A673 (cell line): Measurements from ENCODE around the gene TET1.

ENCODE experiments used
- EZH2 ChIP-seq: fragments of 200-600 bp; sonication (generic); IDR thresholded peaks from 2 replicates; pipeline ENCODE4 v1.6.1; 2017; ENCODE audit warnings: borderline replicate concordance, low read depth, mild to moderate bottlenecking, mixed read lengths, antibody characterized with exemption, low read length; ENCODE audit not compliant: poor library complexity, severe bottlenecking
- TF ChIP-seq, protein P1 (sequence below): fragments of 300-800, 200-600 bp; sonication (generic); conservative IDR thresholded peaks from 2 replicates; pipeline ENCODE4 v1.5.1; 2017; ENCODE audit warnings: low read depth, mild to moderate bottlenecking, antibody characterized with exemption, low read length, moderate library complexity, mixed read lengths

DNA sequence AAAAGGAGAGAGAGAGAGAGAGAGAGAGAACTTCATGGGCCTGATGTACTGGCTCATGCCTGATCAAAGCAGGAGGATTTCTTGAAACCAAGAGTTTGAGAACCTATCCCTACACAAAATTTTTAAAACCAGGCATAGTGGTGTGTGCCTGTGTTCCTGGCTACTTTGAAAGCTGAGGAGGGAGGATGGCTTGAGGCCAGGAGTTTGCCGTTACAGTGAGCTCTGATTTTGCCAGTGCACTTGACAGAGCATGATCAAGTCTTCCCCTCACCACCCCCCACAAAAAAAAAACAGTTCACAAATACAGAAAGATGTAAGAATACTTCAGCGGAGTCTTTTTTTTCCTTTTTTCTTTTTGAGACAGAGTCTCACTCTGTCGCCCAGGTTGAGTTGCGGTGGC is 108.8 kb downstream of the TET1 start:
- TF ChIP-seq, protein P1, sequence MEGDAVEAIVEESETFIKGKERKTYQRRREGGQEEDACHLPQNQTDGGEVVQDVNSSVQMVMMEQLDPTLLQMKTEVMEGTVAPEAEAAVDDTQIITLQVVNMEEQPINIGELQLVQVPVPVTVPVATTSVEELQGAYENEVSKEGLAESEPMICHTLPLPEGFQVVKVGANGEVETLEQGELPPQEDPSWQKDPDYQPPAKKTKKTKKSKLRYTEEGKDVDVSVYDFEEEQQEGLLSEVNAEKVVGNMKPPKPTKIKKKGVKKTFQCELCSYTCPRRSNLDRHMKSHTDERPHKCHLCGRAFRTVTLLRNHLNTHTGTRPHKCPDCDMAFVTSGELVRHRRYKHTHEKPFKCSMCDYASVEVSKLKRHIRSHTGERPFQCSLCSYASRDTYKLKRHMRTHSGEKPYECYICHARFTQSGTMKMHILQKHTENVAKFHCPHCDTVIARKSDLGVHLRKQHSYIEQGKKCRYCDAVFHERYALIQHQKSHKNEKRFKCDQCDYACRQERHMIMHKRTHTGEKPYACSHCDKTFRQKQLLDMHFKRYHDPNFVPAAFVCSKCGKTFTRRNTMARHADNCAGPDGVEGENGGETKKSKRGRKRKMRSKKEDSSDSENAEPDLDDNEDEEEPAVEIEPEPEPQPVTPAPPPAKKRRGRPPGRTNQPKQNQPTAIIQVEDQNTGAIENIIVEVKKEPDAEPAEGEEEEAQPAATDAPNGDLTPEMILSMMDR = no peak
- no peak for TF ChIP-seq EZH2
